ENCODE results near the gene TBC1D16.

TBC1D16 gene

GRCh38 chr17:80021600-80021999 lies 14.1 kb downstream of the TBC1D16 start:
- H3K9me3 ChIP-seq (ENCODE audit: insufficient read depth, low read length, severe bottlenecking) = no peaks in the 10 kb centered on the region
- ATAC-seq (ENCODE audit: insufficient read depth, low read depth) = no peak
- no peaks in the 10 kb centered on the region for H3K36me3 ChIP-seq (ENCODE audit: insufficient read depth, low read length)
- H3K79me2 ChIP-seq (ENCODE audit: insufficient read depth, low read length) = no peaks in the 10 kb centered on the region; the same call in 1 of the 2 replicates
- TF ChIP-seq CTCF (IDR thresholded peaks at IDR 0.05; ENCODE audit: borderline replicate concordance, extremely low read depth, low read length, poor library complexity, severe bottlenecking) (no peak), EZH2 (IDR thresholded peaks at IDR 0.05; ENCODE audit: borderline replicate concordance, low read depth, low read length, severe bottlenecking) (no peak)
- no peak overlapping the region for H3K27ac ChIP-seq (ENCODE audit: low read length)
- H2AFZ ChIP-seq (ENCODE audit: low read depth, low read length) = no peak overlapping the region
- H3K27me3 ChIP-seq (ENCODE audit: insufficient read depth, low read length, poor library complexity) = no peaks in the 10 kb centered on the region
- no peaks in the 10 kb centered on the region for H3K4me1 ChIP-seq (ENCODE audit: insufficient read depth, low read length)
- peaks cover 5% of the 10 kb centered on the region for H4K20me1 ChIP-seq (ENCODE audit: insufficient read depth, low read length)
- no peak overlapping the region for H3K9ac ChIP-seq (ENCODE audit: low read depth, low read length)
- DNase-seq = no peak
- no peak overlapping the region for H3K4me2 ChIP-seq (ENCODE audit: insufficient read depth, low read length)
- H3K4me3 ChIP-seq (ENCODE audit: low read depth in 1 of 2, low read length in 2 of 2) = no peak overlapping the region

GRCh38 chr17:80018917-80019651 lies 16.6 kb downstream of the TBC1D16 start:
- H4K20me1 ChIP-seq (ENCODE audit: insufficient read depth, low read length) = no peaks in the 10 kb centered on the region; the same call in 1 of the 2 replicates
- H3K4me3 ChIP-seq (ENCODE audit: low read depth in 1 of 2, low read length in 2 of 2) = no peak overlapping the region
- no peak for ATAC-seq (ENCODE audit: insufficient read depth, low read depth)
- no peak overlapping the region for H3K4me2 ChIP-seq (ENCODE audit: insufficient read depth, low read length)
- no peaks in the 10 kb centered on the region for H3K9me3 ChIP-seq (ENCODE audit: insufficient read depth, low read length, severe bottlenecking)
- H2AFZ ChIP-seq (ENCODE audit: low read depth, low read length) = no peak overlapping the region
- DNase-seq = no peak
- H3K9ac ChIP-seq (ENCODE audit: low read depth, low read length) = no peak overlapping the region
- H3K4me1 ChIP-seq (ENCODE audit: insufficient read depth, low read length) = no peaks in the 10 kb centered on the region
- TF ChIP-seq CTCF (IDR thresholded peaks at IDR 0.05; ENCODE audit: borderline replicate concordance, extremely low read depth, low read length, poor library complexity, severe bottlenecking) (no peak), EZH2 (IDR thresholded peaks at IDR 0.05; ENCODE audit: borderline replicate concordance, low read depth, low read length, severe bottlenecking) (no peak)
- H3K36me3 ChIP-seq (ENCODE audit: insufficient read depth, low read length) = no peaks in the 10 kb centered on the region
- no peak overlapping the region for H3K27ac ChIP-seq (ENCODE audit: low read length)
- no peaks in the 10 kb centered on the region for H3K79me2 ChIP-seq (ENCODE audit: insufficient read depth, low read length)
- no peaks in the 10 kb centered on the region for H3K27me3 ChIP-seq (ENCODE audit: insufficient read depth, low read length, poor library complexity)

- no peaks in the 10 kb centered on the region for H3K79me2 ChIP-seq (ENCODE audit: insufficient read depth, low read length)
- H3K4me2 ChIP-seq (ENCODE audit: insufficient read depth, low read length) = no peak overlapping the region
- H3K27me3 ChIP-seq (ENCODE audit: insufficient read depth, low read length, poor library complexity) = no peaks in the 10 kb centered on the region
- DNase-seq (no peak), ATAC-seq (ENCODE audit: insufficient read depth, low read depth) (no peak)
- no peak overlapping the region for H3K27ac ChIP-seq (ENCODE audit: low read length)
- TF ChIP-seq CTCF (IDR thresholded peaks at IDR 0.05; ENCODE audit: borderline replicate concordance, extremely low read depth, low read length, poor library complexity, severe bottlenecking) (no peak), EZH2 (IDR thresholded peaks at IDR 0.05; ENCODE audit: borderline replicate concordance, low read depth, low read length, severe bottlenecking) (no peak)
- H3K4me3 ChIP-seq (ENCODE audit: low read depth in 1 of 2, low read length in 2 of 2) = no peak overlapping the region
- no peak overlapping the region for H2AFZ ChIP-seq (ENCODE audit: low read depth, low read length)
- H4K20me1 ChIP-seq (ENCODE audit: insufficient read depth, low read length) = no peaks in the 10 kb centered on the region; the same call in 1 of the 2 replicates
- H3K9ac ChIP-seq (ENCODE audit: low read depth, low read length) = no peak overlapping the region
- H3K4me1 ChIP-seq (ENCODE audit: insufficient read depth, low read length) = no peaks in the 10 kb centered on the region
- peaks cover 6% of the 10 kb centered on the region; the same call in 1 of the 2 replicates for H3K36me3 ChIP-seq (ENCODE audit: insufficient read depth, low read length)
- no peaks in the 10 kb centered on the region for H3K9me3 ChIP-seq (ENCODE audit: insufficient read depth, low read length, severe bottlenecking)
Observed at GRCh38 chr17:80017226-80018010, 18.3 kb downstream of the TBC1D16 start.
